HL-60 (cell line): ENCODE measurements around the gene MAP2K2.

Experiments used
- CTCF ChIP-seq: IDR thresholded peaks from one replicate; pipeline ENCODE4 v1.5.1; 2011; ENCODE audit warnings: low read length, control low read depth, inconsistent platforms; ENCODE audit not compliant: insufficient read depth
- GABPA ChIP-seq: IDR thresholded peaks from 2 replicates; pipeline ENCODE4 v1.6.1; 2012; ENCODE audit warnings: low read depth
- POLR2AphosphoS5 ChIP-seq: IDR thresholded peaks from 2 replicates; pipeline ENCODE4 v1.6.1; 2012; ENCODE audit warnings: low read depth
- SPI1 ChIP-seq: IDR thresholded peaks from 2 replicates; pipeline ENCODE4 v1.6.1; 2012; ENCODE audit warnings: low read depth, mild to moderate bottlenecking, borderline replicate concordance
- TF ChIP-seq, protein P1 (sequence below): IDR thresholded peaks from 2 replicates; pipeline ENCODE4 v1.6.1; 2012; ENCODE audit warnings: low read depth; ENCODE audit not compliant: insufficient replicate concordance

DNA sequence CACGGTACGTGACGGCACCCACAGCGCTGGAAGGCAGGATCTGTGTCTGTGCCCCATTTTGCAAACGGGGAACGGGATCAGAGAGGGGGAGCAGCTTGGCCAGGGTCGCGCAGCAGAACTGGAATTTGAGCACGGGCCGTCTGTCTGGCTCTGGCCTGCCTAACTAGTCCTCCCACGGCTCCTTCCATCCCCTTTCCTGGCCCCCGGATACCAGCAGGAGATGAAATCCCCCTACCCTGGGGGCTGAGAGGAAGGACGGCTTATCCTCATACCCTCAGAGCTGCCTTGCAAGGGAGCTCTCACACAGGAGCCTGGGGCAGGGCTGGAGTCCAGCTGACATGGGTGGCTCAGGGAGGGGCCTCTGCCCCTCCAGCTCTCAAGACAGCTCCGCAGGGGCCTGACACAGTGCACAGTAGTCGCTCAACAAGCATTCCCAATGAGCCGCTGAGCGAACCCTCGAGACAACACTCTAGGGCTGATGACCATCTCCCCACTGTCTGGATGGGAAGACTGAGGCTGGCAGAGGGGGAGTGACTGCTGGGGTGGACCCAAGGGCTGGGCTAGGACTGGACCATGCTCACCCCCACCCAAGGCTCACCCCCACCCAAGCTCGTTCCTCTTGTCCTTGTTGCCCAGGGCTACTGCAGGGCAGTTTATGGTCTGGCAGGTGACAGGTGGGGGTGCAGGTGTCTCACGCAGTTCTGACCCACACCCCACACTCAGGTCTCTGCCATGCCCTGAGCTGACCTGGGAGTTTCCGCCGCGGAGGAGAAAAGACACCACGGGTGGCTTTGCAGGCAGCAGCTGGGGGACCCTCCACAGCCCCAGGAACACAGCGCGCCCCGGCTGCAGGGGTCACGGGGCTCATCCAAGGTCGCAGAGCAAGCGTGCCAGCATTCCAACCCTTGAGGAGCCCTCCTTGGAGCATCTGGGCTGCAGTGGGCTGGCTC, 61.2 kb downstream of the MAP2K2 start:
- TF ChIP-seq CTCF = no peak
- TF ChIP-seq, protein P1, sequence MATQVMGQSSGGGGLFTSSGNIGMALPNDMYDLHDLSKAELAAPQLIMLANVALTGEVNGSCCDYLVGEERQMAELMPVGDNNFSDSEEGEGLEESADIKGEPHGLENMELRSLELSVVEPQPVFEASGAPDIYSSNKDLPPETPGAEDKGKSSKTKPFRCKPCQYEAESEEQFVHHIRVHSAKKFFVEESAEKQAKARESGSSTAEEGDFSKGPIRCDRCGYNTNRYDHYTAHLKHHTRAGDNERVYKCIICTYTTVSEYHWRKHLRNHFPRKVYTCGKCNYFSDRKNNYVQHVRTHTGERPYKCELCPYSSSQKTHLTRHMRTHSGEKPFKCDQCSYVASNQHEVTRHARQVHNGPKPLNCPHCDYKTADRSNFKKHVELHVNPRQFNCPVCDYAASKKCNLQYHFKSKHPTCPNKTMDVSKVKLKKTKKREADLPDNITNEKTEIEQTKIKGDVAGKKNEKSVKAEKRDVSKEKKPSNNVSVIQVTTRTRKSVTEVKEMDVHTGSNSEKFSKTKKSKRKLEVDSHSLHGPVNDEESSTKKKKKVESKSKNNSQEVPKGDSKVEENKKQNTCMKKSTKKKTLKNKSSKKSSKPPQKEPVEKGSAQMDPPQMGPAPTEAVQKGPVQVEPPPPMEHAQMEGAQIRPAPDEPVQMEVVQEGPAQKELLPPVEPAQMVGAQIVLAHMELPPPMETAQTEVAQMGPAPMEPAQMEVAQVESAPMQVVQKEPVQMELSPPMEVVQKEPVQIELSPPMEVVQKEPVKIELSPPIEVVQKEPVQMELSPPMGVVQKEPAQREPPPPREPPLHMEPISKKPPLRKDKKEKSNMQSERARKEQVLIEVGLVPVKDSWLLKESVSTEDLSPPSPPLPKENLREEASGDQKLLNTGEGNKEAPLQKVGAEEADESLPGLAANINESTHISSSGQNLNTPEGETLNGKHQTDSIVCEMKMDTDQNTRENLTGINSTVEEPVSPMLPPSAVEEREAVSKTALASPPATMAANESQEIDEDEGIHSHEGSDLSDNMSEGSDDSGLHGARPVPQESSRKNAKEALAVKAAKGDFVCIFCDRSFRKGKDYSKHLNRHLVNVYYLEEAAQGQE = no peak
- 0 out of 2 replicates have a peak, but pooled peaks have one; percentile 10 for TF ChIP-seq POLR2AphosphoS5
- TF ChIP-seq SPI1 = no peak
- no peak for TF ChIP-seq GABPA
